H7 (cell line): ENCODE results near the gene EFHB. TPM values are rescaled to one million over a fixed set of nuclear protein-coding genes. Genes with fewer than 3 reads are reported as not detected.
"Not testable (repeated sequence)": the region's sequence is repeated elsewhere in the genome, so short reads cannot be mapped to it uniquely, and the experiment has no call there.

Experiments used
- DNase-seq: peaks from one replicate; pipeline ENCODE4 v3.0.0; 2012
- H3K27me3 ChIP-seq: 2 replicates; pipeline ENCODE4 v1.6.0; 2011; ENCODE audit warnings: mild to moderate bottlenecking, low read length; ENCODE audit not compliant: control insufficient read depth, insufficient read depth
- H3K36me3 ChIP-seq: replicated peaks from 2 replicates; pipeline ENCODE4 v1.5.1; 2011; ENCODE audit warnings: low read length; ENCODE audit not compliant: control insufficient read depth, insufficient read depth
- H3K4me3 ChIP-seq: 2 replicates; pipeline ENCODE4 v1.5.1; 2011; ENCODE audit warnings: low read depth, mild to moderate bottlenecking, control low read depth, low read length, moderate library complexity; ENCODE audit not compliant: insufficient read depth
- total RNA-seq: library from RNA; depleted of rRNA; stranded (reverse); fragments of >200 nt; shearing (Covaris generic); gene quantifications from 2 replicates; pipeline ENCODE4 v1.2.3, GENCODE V29; 2014

The EFHB gene
- total RNA-seq, 1 experiment from 2014 or later: 0.17 TPM

DNA sequence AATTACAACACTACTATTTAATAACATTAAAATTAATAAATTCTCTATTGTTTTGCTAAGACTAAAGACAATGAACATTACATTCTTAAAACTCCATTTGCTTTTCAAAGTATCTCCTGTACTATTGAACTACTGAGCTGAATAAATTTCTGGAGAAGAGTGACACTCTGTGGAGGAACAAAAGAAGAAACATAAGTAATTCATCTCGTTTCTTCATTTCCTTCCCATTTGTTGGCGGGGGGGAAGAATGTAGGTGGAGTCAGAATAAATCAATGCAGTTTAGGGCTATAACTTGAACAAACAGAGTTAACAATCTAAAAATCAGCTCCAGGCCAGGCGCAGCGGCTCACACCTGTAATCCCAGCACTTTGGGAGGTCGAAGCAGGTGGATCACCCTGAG is 32.7 kb downstream of the EFHB start:
- Histone ChIP-seq H3K27me3 (no peaks in the 10 kb centered on the region), H3K4me3 (no peak overlapping the region), H3K36me3 (no peaks in the 10 kb centered on the region)
- no peak for DNase-seq

DNA sequence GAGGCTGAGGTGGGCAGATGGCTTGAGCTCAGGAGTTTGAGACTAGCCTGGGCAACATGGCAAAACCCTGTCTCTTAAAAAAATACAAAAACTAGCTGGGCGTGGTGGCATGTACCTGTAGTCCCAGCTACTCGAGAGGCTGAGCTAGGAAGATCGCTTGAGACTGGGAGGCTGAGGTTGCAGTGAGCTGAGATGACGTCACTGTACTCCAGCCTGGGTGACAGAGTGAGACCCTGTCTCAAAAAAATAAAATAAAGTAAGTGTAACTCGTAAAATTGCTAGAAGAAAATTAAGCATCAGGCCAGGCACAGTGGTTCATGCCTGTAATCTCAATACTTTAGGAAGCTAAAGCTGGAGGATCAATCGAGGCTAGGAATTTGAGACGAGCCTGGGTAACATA is 34.2 kb downstream of the EFHB start:
- not testable (repeated sequence) for H3K4me3 ChIP-seq, H3K36me3 ChIP-seq, H3K27me3 ChIP-seq, DNase-seq

DNA sequence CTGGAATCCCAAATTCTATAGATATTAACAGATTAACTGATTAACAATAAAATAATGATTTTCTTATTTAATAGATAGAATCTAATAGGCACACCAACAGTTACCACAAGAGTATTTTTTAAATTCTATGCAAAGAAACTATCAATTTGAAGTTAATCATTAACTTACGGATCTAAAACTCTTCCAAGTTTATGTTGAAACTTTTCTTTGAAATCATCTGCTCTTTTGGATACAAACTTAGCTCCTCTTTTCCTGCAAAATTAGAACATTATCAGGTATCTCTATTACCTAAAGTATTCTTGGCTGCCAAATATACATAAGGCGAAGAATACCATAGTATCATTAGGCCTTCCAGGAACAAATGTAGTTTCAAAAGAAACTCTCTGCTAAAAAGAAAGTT is 34.8 kb downstream of the EFHB start:
- no peaks in the 10 kb centered on the region for H3K27me3 ChIP-seq
- DNase-seq: no peak

DNA sequence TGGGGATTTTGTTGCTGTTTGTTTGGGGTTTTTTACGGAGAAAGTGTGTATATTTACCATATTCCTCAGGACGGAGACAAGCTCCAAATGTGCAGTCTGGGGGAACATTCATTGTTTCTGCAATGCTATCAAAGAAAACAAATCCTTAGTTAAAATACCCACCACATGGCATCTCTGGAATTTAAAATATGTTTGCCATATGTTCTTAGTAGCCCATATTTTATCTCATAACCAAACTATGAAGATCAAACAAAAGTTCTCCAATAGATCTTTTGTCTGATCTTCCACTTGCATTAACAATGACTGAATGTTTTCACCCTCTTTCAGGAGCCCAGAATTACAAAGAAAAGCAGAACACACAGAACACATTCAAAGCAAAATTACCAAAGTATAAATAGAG is 35.3 kb downstream of the EFHB start:
- Histone ChIP-seq H3K36me3 (no peaks in the 10 kb centered on the region), H3K4me3 (no peak overlapping the region), H3K27me3 (no peaks in the 10 kb centered on the region)
- DNase-seq: no peak

More for the DNA sequence above, 34.8 kb downstream of the EFHB start:
- no peak overlapping the region for H3K4me3 ChIP-seq
- no peaks in the 10 kb centered on the region for H3K36me3 ChIP-seq

DNA sequence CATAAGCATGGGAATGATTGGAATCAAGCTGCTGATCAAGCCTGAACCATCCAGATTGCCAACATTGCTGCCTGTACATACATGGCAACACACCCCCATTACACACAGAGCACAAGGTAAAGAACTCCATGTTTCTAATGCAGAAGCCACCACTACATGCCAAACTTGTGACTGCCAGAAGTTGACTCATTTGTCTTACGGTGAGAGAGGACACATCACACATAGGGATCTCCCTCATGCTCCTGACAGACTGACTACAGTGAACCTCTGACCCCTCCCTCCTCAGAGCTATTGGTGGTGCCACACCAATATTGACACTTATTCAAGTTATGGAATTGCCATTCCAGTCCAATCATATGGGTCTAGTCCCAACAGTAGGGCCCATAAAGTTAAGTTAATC is 42.3 kb downstream of the EFHB start:
- H3K27me3 ChIP-seq: no peaks in the 10 kb centered on the region
- no peak for DNase-seq
- no peaks in the 10 kb centered on the region for H3K36me3 ChIP-seq
- no peak overlapping the region for H3K4me3 ChIP-seq

DNA sequence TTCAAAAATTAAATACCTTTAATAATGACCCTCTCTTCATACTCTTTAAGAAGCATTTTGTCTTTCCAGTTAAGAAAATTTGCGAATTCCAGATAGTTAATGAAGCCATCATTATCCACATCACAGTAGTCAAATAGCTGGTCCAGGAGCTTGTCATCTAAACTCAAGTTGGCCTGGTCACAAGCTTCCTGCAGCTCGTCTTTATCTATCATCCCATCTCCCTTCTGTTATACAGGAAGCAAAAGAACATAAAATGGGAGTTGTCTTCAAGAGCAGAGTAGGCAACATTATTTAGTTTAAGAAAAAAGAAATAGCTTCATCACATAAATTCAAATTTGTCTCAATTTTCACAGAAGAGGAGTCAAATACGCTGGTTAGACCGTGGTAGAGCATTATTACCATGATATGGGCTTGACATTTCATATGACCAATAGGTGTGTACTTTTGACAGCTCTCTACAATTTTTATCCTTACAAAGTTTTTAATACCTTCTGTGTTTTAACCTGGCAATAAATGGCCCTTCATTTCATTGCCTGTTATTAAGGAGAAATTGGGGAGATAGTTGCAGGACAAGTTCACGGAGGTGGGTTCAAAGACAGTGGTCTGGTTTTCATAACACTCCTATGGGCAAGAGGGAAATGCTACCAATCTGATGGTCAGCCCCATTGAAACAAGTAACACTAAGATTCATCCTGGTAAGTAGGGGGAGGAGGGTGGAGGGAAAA is 45.4 kb downstream of the EFHB start:
- H3K27me3 ChIP-seq: no peaks in the 10 kb centered on the region
- no peaks in the 10 kb centered on the region for H3K36me3 ChIP-seq
- H3K4me3 ChIP-seq: no peak overlapping the region
- DNase-seq: no peak

DNA sequence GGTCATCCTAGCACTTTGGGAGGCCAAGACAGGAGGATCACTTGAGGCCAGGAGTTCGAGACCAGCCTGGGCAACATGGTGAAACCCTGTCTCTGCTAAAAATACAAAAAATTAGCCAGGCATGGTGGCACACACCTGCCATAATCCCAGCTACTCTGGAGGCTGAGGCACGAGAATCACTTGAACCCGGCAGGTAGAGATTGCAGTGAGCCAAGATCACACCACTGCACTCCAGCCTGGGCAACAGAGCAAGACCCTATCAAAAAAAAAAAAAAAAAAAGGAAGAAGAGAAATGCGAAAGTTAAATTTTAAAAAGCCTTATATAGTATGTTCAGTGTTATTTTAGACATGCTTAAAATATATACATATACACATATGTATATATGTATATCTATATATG is 46.9 kb downstream of the EFHB start:
- not testable (repeated sequence) for DNase-seq

DNA sequence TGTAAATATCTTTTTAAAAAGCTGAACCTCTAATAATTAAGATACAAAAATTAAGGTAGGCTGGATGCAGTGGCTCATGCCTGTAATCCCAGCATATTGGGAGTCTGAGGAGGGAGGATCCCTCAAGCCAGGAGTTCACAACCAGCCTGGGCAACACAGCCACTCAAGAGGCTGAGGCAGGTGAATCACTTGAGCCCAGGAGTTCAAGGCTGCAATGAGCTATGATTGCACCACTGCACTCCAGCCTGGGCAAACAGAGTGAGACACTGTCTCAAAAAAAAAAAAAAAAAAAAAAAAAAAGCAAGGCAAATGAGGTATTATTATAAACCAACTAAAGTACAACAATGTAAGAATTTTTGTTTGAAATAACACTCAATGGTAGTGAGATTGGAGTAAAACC is 47.6 kb downstream of the EFHB start:
- H3K4me3 ChIP-seq: no peak overlapping the region
- H3K36me3 ChIP-seq: no peaks in the 10 kb centered on the region
- no peak for DNase-seq
- no peaks in the 10 kb centered on the region for H3K27me3 ChIP-seq

More for the DNA sequence above, 46.9 kb downstream of the EFHB start:
- not testable (repeated sequence) for H3K36me3 ChIP-seq, H3K4me3 ChIP-seq, H3K27me3 ChIP-seq

DNA sequence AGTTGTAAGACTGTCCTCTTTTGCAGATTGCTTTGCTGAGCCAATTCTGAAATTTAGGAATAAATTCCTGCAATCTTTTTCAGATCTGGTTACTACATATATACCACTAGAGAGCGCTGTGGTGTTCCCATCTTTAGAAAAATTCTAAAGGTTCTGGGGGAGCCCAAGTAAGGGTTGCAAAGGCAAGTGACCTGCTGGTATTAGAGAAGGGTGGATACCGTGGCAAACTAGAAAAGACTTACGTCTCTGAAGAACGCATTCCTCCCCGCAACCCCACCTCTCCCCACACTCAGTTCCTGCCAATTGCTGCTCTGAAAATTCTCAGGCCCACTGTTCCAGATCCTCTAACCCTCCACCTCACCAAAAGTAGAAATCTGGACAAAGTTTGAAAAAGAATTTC is 48.5 kb downstream of the EFHB start:
- DNase-seq: peak; percentile 58
- H3K27me3 ChIP-seq: no peaks in the 10 kb centered on the region
- H3K4me3 ChIP-seq: no peak overlapping the region
- no peaks in the 10 kb centered on the region for H3K36me3 ChIP-seq

DNA sequence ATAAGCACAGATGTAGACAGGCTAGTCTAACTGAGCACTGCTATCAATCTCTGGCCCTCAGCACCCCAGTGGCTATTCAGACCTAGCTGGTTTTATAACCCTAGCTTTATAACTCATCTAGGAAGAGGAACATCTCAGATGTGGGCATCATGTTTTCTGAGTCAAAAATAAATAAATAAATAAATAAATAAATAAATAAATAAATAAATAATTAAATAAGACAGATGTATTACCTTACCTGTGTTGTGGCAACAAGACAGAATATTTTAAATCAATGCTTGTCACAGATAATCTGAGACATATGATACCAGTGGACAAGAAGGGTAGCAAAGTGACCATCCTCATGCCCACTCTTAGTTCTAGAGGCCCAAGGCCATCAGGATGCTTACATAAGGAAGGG is 52.2 kb downstream of the EFHB start:
- no peaks in the 10 kb centered on the region for H3K27me3 ChIP-seq
- no peak overlapping the region for H3K4me3 ChIP-seq
- no peak for DNase-seq
- H3K36me3 ChIP-seq: no peaks in the 10 kb centered on the region

DNA sequence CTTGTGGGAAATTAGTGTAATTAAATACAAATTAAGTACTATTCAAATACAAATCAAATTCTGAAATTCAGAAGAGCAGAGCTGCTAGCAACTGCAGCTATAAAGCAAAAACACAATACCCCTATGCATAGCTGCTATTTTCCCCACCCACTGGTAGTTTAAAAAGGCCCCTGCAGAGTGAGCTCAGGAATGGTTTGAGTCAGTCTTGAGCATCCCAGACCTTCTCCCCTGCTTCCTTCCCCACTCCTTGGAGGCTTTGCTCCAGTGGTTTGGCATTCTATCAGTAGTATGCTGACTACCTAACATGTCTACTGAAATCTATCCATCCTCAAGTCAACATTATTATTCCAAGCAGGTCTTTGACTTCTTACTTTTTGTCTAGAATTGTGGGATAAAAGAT is 53.0 kb downstream of the EFHB start:
- Histone ChIP-seq H3K4me3 (no peak overlapping the region), H3K27me3 (no peaks in the 10 kb centered on the region), H3K36me3 (no peaks in the 10 kb centered on the region)
- DNase-seq: peak; percentile 53

DNA sequence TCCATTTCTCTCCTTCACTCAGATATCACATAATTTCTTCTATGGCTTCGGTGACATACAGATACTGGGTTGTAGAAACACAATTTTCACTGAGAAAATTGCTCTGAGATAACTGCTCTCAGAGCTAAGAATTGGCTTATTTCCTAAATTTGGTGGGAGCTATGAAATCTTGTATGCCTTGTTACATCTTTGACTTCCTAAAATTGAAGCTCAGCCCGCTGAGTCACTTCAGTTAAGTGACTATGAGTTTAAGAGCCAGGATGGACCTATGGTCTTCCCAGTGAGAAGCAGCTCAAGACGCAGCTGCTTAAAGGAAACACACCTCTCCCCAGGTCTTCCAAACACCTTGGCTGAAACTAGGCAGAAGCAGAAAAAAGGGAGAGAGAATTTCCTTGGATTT is 56.4 kb downstream of the EFHB start:
- Histone ChIP-seq H3K36me3 (no peaks in the 10 kb centered on the region), H3K4me3 (no peak overlapping the region), H3K27me3 (no peaks in the 10 kb centered on the region)
- no peak for DNase-seq

DNA sequence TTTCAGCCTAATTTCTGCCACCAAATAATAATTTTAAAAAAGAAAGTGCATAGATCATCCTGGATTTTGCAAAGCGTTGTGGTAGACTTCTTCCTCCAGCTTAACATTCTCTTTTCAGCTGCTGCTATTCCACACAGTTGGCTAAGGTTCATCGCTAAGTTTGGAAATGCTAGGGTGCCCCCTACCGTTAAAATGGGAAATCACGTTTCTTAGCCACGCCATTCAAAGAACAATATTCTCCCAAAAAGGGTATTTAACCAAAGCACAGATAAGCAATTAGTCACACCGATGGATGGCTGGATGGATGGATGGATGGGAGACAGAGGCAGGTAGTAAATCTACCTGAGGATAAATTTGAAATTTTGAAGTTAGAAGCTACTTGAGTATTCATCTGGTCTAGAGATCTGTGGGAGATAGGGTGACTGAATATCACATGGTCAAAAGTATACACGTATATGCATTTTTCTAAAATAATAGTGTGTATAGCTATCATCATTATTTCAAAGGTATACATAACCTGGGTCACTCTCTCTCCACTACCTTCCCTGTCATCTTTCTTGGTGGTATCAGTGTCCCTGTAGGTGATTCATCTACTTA is 67.2 kb downstream of the EFHB start:
- no peaks in the 10 kb centered on the region for H3K36me3 ChIP-seq
- H3K27me3 ChIP-seq: no peaks in the 10 kb centered on the region
- peak; percentile 65 for DNase-seq
- no peak overlapping the region for H3K4me3 ChIP-seq

DNA sequence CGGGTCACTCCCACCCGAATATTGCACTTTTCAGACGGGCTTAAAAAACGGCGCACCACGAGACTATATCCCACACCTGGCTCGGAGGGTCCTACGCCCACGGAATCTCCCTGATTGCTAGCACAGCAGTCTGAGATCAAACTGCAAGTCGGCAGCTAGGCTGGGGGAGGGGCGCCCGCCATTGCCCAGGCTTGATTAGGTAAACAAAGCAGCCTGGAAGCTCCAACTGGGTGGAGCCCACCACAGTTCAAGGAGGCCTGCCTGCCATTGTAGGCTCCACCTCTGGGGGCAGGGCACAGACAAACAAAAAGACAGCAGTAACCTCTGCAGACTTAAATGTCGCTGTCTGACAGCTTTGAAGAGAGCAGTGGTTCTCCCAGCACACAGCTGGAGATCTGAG is 78.7 kb downstream of the EFHB start:
- H3K36me3 ChIP-seq, DNase-seq, H3K27me3 ChIP-seq: not testable (repeated sequence)
- H3K4me3 ChIP-seq: peak overlapping the region; percentile 24

DNA sequence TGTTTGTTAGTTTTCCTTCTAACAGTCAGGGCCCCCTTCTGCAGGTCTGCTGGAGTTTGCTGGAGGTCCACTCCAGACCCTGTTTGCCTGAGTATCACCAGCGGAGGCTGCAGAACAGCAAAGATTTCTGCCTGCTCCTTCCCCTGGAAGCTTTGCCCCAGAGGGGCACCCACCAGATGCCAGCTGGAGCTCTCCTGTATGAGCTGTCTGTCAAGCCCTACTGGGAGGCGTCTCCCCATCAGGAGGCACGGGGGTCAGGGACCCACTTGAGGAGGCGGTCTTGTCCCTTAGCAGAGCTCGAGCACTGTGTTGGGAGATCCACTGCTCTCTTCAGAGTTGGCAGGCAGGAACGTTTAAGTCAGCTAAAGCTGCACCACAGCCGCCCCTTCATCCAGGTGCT is 87.4 kb downstream of the EFHB start:
- not testable (repeated sequence) for DNase-seq, H3K27me3 ChIP-seq, H3K4me3 ChIP-seq, H3K36me3 ChIP-seq
